Measurements from ENCODE around the gene TRIM67. TPM values are rescaled to one million over a fixed set of nuclear protein-coding genes. Genes with fewer than 3 reads are reported as not detected.

The TRIM67 gene
- total and polyA plus RNA-seq, 3 donors from 2014 or later: 0.19 to 0.26 (median 0.24) TPM

DNA sequence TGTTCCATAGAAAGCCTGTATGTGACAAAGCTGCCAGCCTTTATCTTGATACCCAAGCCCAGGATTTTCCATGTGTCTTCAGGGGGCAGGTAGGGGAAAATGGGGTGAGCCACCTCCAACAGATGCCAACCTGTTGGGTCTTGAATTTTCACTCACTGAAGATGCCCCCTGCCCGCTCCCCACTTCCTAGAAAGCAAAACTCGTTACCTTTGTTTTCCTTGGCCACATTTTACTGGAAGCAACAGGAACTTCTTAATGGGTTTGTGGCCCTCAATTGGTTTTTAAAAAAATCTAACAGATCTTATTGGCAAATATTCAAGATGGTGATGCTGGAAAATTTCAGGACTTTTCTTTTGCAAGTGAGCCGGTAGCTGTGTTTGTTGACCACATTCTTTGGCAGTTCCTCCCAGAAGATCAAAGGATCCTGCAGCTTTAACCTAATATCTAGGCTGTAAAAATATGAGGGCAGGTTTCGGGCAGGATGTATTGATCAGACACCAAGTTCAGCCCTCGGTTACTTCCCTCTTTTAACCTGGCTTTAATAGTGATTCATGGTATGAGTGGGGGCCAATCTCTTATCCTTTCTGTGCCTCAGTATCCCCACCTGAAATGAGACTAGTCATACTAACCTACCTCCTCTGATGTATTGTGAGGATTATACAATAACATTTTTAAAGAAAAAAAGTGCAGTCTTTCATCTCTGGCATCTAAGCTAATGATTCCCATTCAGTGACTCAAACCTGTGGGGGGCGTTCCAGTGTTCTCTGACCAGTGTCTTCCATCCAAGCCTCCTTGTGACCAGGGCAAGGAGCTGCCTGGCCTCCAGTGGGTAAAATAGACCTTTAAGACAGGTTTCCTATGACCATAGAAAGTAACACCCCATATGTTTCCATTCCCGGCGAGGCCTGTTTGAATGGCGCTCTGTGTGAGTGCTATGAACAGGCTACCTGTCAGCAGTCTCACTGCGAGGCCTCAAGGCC is 57.9 kb downstream of the TRIM67 start:
- no peaks in the 10 kb centered on the region for H3K36me3 ChIP-seq (ENCODE audit: low read depth, missing control alignments)
- no peaks in the 10 kb centered on the region for H3K4me1 ChIP-seq
- no peak overlapping the region for H3K27ac ChIP-seq
- DNase-seq: no peak
- no peak overlapping the region for H3K4me3 ChIP-seq
- no peaks in the 10 kb centered on the region for H3K9me3 ChIP-seq
- 73 to 79% methylated on average over 7 to 10 of the region's 10 CpGs for WGBS, 2 donors
- intact Hi-C loops (cut with DNase I; ENCODE audit: low total_unique reads): loop anchor here (5.0 kb wide), 1 partner anchor 302 kb away; no protein-coding TSS in a partner anchor
- no peaks in the 10 kb centered on the region for H3K27me3 ChIP-seq
- TF ChIP-seq, protein P1, sequence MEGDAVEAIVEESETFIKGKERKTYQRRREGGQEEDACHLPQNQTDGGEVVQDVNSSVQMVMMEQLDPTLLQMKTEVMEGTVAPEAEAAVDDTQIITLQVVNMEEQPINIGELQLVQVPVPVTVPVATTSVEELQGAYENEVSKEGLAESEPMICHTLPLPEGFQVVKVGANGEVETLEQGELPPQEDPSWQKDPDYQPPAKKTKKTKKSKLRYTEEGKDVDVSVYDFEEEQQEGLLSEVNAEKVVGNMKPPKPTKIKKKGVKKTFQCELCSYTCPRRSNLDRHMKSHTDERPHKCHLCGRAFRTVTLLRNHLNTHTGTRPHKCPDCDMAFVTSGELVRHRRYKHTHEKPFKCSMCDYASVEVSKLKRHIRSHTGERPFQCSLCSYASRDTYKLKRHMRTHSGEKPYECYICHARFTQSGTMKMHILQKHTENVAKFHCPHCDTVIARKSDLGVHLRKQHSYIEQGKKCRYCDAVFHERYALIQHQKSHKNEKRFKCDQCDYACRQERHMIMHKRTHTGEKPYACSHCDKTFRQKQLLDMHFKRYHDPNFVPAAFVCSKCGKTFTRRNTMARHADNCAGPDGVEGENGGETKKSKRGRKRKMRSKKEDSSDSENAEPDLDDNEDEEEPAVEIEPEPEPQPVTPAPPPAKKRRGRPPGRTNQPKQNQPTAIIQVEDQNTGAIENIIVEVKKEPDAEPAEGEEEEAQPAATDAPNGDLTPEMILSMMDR (IDR thresholded peaks at IDR 0.05): no peak
- TF ChIP-seq POLR2A (IDR thresholded peaks at IDR 0.05): no peak

DNA sequence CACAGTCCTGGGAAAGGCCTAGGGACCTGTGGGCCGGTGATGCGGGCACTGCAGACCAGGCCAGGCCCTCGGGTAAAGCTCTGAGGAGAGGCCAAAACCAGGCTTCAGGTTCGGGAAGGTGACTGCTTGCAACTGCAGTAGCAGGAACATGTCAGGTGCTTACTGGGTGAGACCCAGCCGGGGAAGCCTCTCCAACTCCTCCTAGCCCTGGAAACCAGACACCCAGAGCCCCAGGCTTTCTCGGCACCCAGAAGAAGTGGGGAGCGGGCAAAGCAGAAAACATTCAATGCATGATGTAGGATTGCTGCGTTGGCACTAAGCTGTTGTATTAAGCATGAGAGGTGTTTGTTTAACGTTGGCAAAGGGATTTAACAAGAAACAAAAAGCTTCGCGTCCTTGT is 58.9 kb downstream of the TRIM67 start:
- Histone ChIP-seq H3K4me1 (no peaks in the 10 kb centered on the region), H3K27ac (no peak overlapping the region), H3K4me3 (no peak overlapping the region), H3K27me3 (no peaks in the 10 kb centered on the region), H3K9me3 (no peaks in the 10 kb centered on the region), H3K36me3 (ENCODE audit: low read depth, missing control alignments) (no peaks in the 10 kb centered on the region)
- DNase-seq: no peak
- WGBS, 2 donors: 84 to 91% methylated on average over 7 to 11 of the region's 11 CpGs
- intact Hi-C loops (cut with DNase I; ENCODE audit: low total_unique reads): no loop called here
- TF ChIP-seq, protein P1 (IDR thresholded peaks at IDR 0.05): no peak
- no peak for TF ChIP-seq POLR2A (IDR thresholded peaks at IDR 0.05)

DNA sequence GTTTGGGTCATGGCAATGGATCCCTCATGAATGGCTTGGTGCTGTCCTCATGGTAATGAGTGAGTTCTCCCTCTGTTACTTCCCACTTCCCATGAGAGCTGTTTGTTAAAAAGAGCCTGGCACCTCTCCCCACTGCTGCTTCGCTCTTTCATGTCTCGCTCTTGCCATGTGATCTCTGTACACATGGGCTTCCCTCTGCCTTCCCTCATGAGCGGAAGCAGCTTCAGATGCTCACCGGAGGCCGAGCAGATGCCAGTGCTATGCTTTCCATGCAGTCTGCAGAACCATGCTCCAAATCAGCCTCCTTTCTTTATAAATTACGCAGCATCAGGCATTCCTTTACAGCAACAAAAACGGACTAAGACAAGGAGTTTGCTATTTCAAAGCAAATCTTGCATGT is 64.3 kb downstream of the TRIM67 start:
- no peaks in the 10 kb centered on the region for H3K36me3 ChIP-seq (ENCODE audit: low read depth, missing control alignments)
- no peaks in the 10 kb centered on the region for H3K4me1 ChIP-seq
- no peaks in the 10 kb centered on the region for H3K9me3 ChIP-seq
- TF ChIP-seq POLR2A (IDR thresholded peaks at IDR 0.05): no peak
- TF ChIP-seq, protein P1 (IDR thresholded peaks at IDR 0.05): no peak
- H3K27me3 ChIP-seq: no peaks in the 10 kb centered on the region
- 79 to 90% methylated on average over 7 of the region's 7 CpGs for WGBS, 2 donors
- intact Hi-C loops (cut with DNase I; ENCODE audit: low total_unique reads): no loop called here
- H3K4me3 ChIP-seq: no peak overlapping the region
- no peak for DNase-seq
- H3K27ac ChIP-seq: no peak overlapping the region

DNA sequence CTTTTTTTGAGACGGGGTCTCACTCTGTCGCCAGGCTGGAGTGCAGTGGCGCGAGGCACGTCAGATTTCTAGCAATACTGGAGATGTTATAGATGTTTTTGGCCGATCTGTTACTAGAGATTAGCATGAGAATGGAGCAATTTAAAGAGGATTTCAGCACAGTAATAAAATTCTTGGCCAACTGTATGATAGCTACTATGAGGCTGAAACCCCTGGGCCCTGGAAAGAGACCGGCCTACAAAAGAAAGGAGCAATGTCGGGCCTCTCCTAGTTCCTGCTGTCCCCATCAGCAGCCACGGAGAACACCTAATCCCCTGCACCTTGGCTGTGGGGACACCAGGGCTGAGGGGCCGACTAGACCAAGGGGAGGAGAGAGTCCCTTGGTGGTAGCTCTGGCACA is 69.7 kb downstream of the TRIM67 start:
- H3K4me1 ChIP-seq: no peaks in the 10 kb centered on the region
- H3K36me3 ChIP-seq (ENCODE audit: low read depth, missing control alignments): no peaks in the 10 kb centered on the region
- WGBS, 2 donors: 92 to 93% methylated on average over 10 of the region's 10 CpGs
- H3K9me3 ChIP-seq: no peaks in the 10 kb centered on the region
- no peak for DNase-seq
- TF ChIP-seq POLR2A (IDR thresholded peaks at IDR 0.05): no peak
- TF ChIP-seq, protein P1 (IDR thresholded peaks at IDR 0.05): no peak
- no peaks in the 10 kb centered on the region for H3K27me3 ChIP-seq
- intact Hi-C loops (cut with DNase I; ENCODE audit: low total_unique reads): no loop called here
- no peak overlapping the region for H3K4me3 ChIP-seq
- H3K27ac ChIP-seq: no peak overlapping the region
